Spleen (tissue), 7 donors: ENCODE results near the gene ADCY1.

Source experiments
- CTCF ChIP-seq, 11 experiments: fragments of 200-600 bp in 7 of 11; fragments of 450-650 bp in 4 of 11; sonication (generic) in 4 of 11; IDR thresholded peaks in 8 of 11; conservative IDR thresholded peaks in 3 of 11; 1 replicate in 7 of 11; 2 replicates in 4 of 11; pipeline versions ENCODE4 v1.4.0 to v1.8.0; 2016 to 2021; ENCODE audit warnings: antibody characterized with exemption in 11 of 11, inconsistent platforms in 4 of 11, mild to moderate bottlenecking in 1 of 11
- POLR2A ChIP-seq, 3 donors: fragments of 450-650 bp; IDR thresholded peaks; one replicate each; pipeline ENCODE4 v1.5.1; 2017; ENCODE audit warnings: antibody characterized with exemption in 3 of 3, mild to moderate bottlenecking in 1 of 3
- POLR2AphosphoS5 ChIP-seq, 3 donors: sonication (generic); formaldehyde crosslinking; IDR thresholded peaks; one replicate each; pipeline ENCODE4 v1.5.1; 2017; ENCODE audit warnings: antibody characterized with exemption in 3 of 3
- donor health status: DM: no; HTN: no; CAD: no; lungs with moderate emphysema.
- donor health status: DM: no; HTN: no; CAD: no.
- donor health status: DM: no; HTN: no; CAD: no.

- TF ChIP-seq CTCF (IDR thresholded peaks at IDR 0.05 in 8 of 11, conservative IDR thresholded peaks at IDR 0.05 in 3 of 11) = no peak
- TF ChIP-seq POLR2AphosphoS5 (IDR thresholded peaks at IDR 0.05) = no peak
- TF ChIP-seq POLR2A (IDR thresholded peaks at IDR 0.05) = no peak
Measured at GRCh38 chr7:45582136-45582749, 8.1 kb downstream of the ADCY1 start.
